Peyer's patch (tissue), 4 donors: Measurements from ENCODE around the gene MYH11. TPM values are rescaled to one million over a fixed set of nuclear protein-coding genes. Genes with fewer than 3 reads are reported as not detected.

Experiments
- DNase-seq, 3 donors: peaks; one replicate each; pipeline ENCODE4 v3.0.0-alpha.2; 2017 to 2019
- H3K27ac ChIP-seq, 4 donors: fragments of 200-600 bp; sonication (generic); one replicate each; pipeline ENCODE4 v1.5.1; 2016 to 2019
- H3K27me3 ChIP-seq, 2 donors: fragments of 200-600 bp; sonication (generic); one replicate each; pipeline ENCODE4 v1.5.1; 2019
- H3K36me3 ChIP-seq, 3 donors: fragments of 200-600 bp; sonication (generic); one replicate each; pipeline ENCODE4 v1.5.1; 2016 to 2019
- H3K4me1 ChIP-seq, 4 donors: fragments of 200-600 bp; sonication (generic); one replicate each; pipeline ENCODE4 v1.5.1; 2016 to 2019
- H3K4me3 ChIP-seq, 4 donors: fragments of 200-600 bp; sonication (generic); 1 replicate in 3 of 4; 2 replicates in 1 of 4; pipeline ENCODE4 v1.5.1; 2016 to 2019; ENCODE audit warnings: mild to moderate bottlenecking in 1 of 4
- H3K9me3 ChIP-seq, 4 donors: fragments of 200-600 bp; sonication (generic); one replicate each; pipeline ENCODE4 v1.5.1; 2016 to 2019; ENCODE audit warnings: mild to moderate bottlenecking in 1 of 4
- CTCF ChIP-seq, 6 experiments: fragments of 450-650 bp in 4 of 6; fragments of 200-600 bp in 2 of 6; sonication (generic) in 1 of 6; IDR thresholded peaks; one replicate each; pipeline ENCODE4 v1.5.1; 2017 to 2019; ENCODE audit warnings: antibody characterized with exemption in 6 of 6, mild to moderate bottlenecking in 3 of 6, moderate library complexity in 1 of 6
- POLR2A ChIP-seq, 2 donors: fragments of 450-650 bp; IDR thresholded peaks; one replicate each; pipeline ENCODE4 v1.5.1; 2017; ENCODE audit warnings: antibody characterized with exemption in 2 of 2, mild to moderate bottlenecking in 2 of 2, moderate library complexity in 2 of 2
- total RNA-seq, 4 donors: library from RNA; depleted of rRNA; stranded (reverse); fragments of >200 nt; gene quantifications; one replicate each; pipeline ENCODE4 v1.1.0, GENCODE V29; 2016

MYH11 gene
- total RNA-seq, 4 donors from 2014 or later: 39.2 to 248 (median 131) TPM

GRCh38 chr16:15764112-15764511 lies 92.7 kb downstream of the MYH11 start:
- Histone ChIP-seq H3K36me3 (peaks cover 0 to 5% (median 0%) of the 10 kb centered on the region in 3 donors), H3K27me3 (no peaks in the 10 kb centered on the region), H3K27ac (peak overlapping the region in 1 of 4 donors; percentile 10), H3K4me3 (no peak overlapping the region), H3K9me3 (no peaks in the 10 kb centered on the region), H3K4me1 (no peaks in the 10 kb centered on the region)
- no peak for DNase-seq
- TF ChIP-seq CTCF (IDR thresholded peaks at IDR 0.05): no peak
- TF ChIP-seq POLR2A (IDR thresholded peaks at IDR 0.05): no peak

GRCh38 chr16:15760129-15760528 lies 96.7 kb downstream of the MYH11 start:
- TF ChIP-seq POLR2A (IDR thresholded peaks at IDR 0.05): no peak
- TF ChIP-seq CTCF (IDR thresholded peaks at IDR 0.05): no peak
- Histone ChIP-seq H3K4me3 (no peak overlapping the region), H3K27me3 (no peaks in the 10 kb centered on the region), H3K4me1 (no peaks in the 10 kb centered on the region), H3K9me3 (no peaks in the 10 kb centered on the region), H3K36me3 (no peaks in the 10 kb centered on the region), H3K27ac (no peak overlapping the region)
- no peak for DNase-seq

GRCh38 chr16:15759070-15759469 lies 97.8 kb downstream of the MYH11 start:
- H3K4me1 ChIP-seq: no peaks in the 10 kb centered on the region
- H3K4me3 ChIP-seq: no peak overlapping the region
- H3K9me3 ChIP-seq: no peaks in the 10 kb centered on the region
- H3K27ac ChIP-seq: no peak overlapping the region
- H3K27me3 ChIP-seq: no peaks in the 10 kb centered on the region
- no peaks in the 10 kb centered on the region for H3K36me3 ChIP-seq
- TF ChIP-seq CTCF (IDR thresholded peaks at IDR 0.05) (no peak), POLR2A (IDR thresholded peaks at IDR 0.05) (no peak)
- DNase-seq: no peak

- no peak for TF ChIP-seq CTCF (IDR thresholded peaks at IDR 0.05)
- H3K36me3 ChIP-seq: no peaks in the 10 kb centered on the region
- no peak overlapping the region for H3K4me3 ChIP-seq
- H3K27me3 ChIP-seq: no peaks in the 10 kb centered on the region
- no peak overlapping the region for H3K27ac ChIP-seq
- H3K9me3 ChIP-seq: no peaks in the 10 kb centered on the region
- DNase-seq: no peak
- H3K4me1 ChIP-seq: no peaks in the 10 kb centered on the region
Measured at GRCh38 chr16:15757630-15758251, 99.1 kb downstream of the MYH11 start.

- H3K27ac ChIP-seq: no peak overlapping the region
- no peaks in the 10 kb centered on the region for H3K36me3 ChIP-seq
- no peak overlapping the region for H3K4me3 ChIP-seq
- DNase-seq: no peak
- no peaks in the 10 kb centered on the region for H3K27me3 ChIP-seq
- no peaks in the 10 kb centered on the region for H3K4me1 ChIP-seq
- no peaks in the 10 kb centered on the region for H3K9me3 ChIP-seq
- no peak for TF ChIP-seq CTCF (IDR thresholded peaks at IDR 0.05)
- TF ChIP-seq POLR2A (IDR thresholded peaks at IDR 0.05): no peak
Measured at GRCh38 chr16:15757077-15757386, 99.8 kb downstream of the MYH11 start.
